Pancreas (tissue), 10 donors: Measurements from ENCODE around the gene CD38. TPM values are rescaled to one million over a fixed set of nuclear protein-coding genes. Genes with fewer than 3 reads are reported as not detected.

Experiments used
- ATAC-seq, 4 donors: fragments of 200-7000 bp; cut with Tn5 transposase; one replicate each; pipeline versions ENCODE4 v1.8.0 to v1.9.1; 2020; ENCODE audit warnings: mild to moderate bottlenecking in 4 of 4, moderate library complexity in 4 of 4
- DNase-seq, 6 donors: peaks; one replicate each; pipeline ENCODE4 v3.0.0-alpha.2; 2020
- FAIRE-seq: peaks from 2 replicates; lab custom pipeline; 2012; peaks lifted over from hg19 to GRCh38; lab: Jason Lieb, UNC
- H3K27ac ChIP-seq, 4 donors: fragments of 200-600 bp; sonication (generic); 1 replicate in 3 of 4; 2 replicates in 1 of 4; pipeline versions ENCODE4 v1.5.0 to v1.8.0; 2020
- H3K27me3 ChIP-seq, 4 donors: fragments of 200-600 bp; one replicate each; pipeline ENCODE4 v1.8.0; 2021
- H3K36me3 ChIP-seq, 3 donors: fragments of 200-600 bp; sonication (generic) in 1 of 3; one replicate each; pipeline versions ENCODE4 v1.5.0 to v1.8.0; 2020 to 2021
- H3K4me1 ChIP-seq, 3 donors: fragments of 200-600 bp; one replicate each; pipeline ENCODE4 v1.8.0; 2021
- H3K4me3 ChIP-seq, 4 donors: fragments of 200-600 bp; sonication (generic) in 2 of 4; one replicate each; pipeline versions ENCODE4 v1.5.0 to v1.8.0; 2020 to 2021
- H3K9me3 ChIP-seq, 4 donors: fragments of 200-600 bp; one replicate each; pipeline ENCODE4 v1.8.0; 2021
- WGBS, 2 donors: extraction: QIAGEN DNeasy Blood & Tissue Kit; methylation state at CpG; one replicate each; pipeline ENCODE4 v1.1.7; 2013; 5-methylcytosine and 5-hydroxymethylcytosine counted together
- intact Hi-C, 3 donors: fragments of 100-400 bp; cut with DNase I; formaldehyde crosslinking; loops; one replicate each; pipeline versions ENCODE4 v1.11.1 to v1.14.2; 2022
- polyA plus RNA-seq, 2 donors: library from polyadenylated mRNA; stranded (reverse); fragments of 200-250 nt; gene quantifications; one replicate each; pipeline ENCODE4 v1.2.3, GENCODE V29; 2013
- total RNA-seq, 6 donors: library from RNA; stranded (reverse); fragmentation: NEBNext Ultra II Directional in 4 of 6; extraction: Animal tissue kit (Norgen Biotek cat#: 25700) in 4 of 6; gene quantifications; one replicate each; pipeline versions ENCODE4 v1.2.1 to v1.2.4, GENCODE V29; 2021 to 2023
- TF ChIP-seq, protein P1 (sequence below), 4 donors: fragments of 200-600 bp; sonication (generic) in 3 of 4; IDR thresholded peaks; one replicate each; pipeline versions ENCODE4 v1.5.0 to v1.8.0; 2021; ENCODE audit warnings: antibody characterized with exemption in 4 of 4
- donor health status: healthy with polysubstance abuse.
- donor health status: DM: no; HTN: no; CAD: no; lungs with moderate emphysema.
- donor health status: DM: no; HTN: no; CAD: no.
- donor health status: control.
- donor health status: control.
- donor health status: Bipolar disorder and iron deficiency.
- donor health status: DM: yes; HTN: yes; CAD: no.
- donor health status: DM: no; HTN: no; CAD: no.
- donor health status: DM: no; HTN: no; CAD: no.
- donor health status: DM: yes; HTN: yes; CAD: no.

CD38 gene
- total and polyA plus RNA-seq, 8 donors, result 0.12 to 1.6 (median 0.44) TPM

DNA sequence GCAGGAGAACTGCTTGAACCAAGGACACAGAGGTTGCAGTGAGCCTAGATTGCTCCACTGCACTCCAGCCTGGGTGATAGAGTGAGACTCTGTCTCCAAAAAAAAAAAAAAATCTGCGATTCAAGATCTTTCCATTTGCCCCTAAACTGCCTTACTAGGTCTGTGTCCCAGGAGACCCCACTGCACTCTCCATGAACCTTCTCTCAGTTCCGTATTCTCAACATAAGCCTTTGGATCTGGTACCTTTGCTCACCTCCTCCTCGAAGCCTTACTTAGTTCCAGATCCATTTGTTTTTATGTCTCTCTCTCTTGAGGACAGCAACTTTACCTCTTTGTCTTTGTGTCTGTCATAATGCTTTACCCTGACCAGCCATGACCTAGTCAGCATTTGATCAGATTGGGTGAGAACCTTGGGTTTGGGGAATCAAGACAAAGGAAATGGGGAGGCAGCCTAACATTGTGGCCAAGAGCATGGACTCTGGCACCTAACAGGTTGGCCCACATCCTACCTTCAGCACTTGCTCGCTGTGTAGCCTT, 41.5 kb upstream of the CD38 start:
- WGBS, 2 donors, result 71 to 72% methylated on average over 4 of the region's 4 CpGs
- Histone ChIP-seq H3K36me3 (no peaks in the 10 kb centered on the region), H3K27me3 (no peaks in the 10 kb centered on the region), H3K4me1 (no peaks in the 10 kb centered on the region), H3K4me3 (no peak overlapping the region), H3K9me3 (no peaks in the 10 kb centered on the region), H3K27ac (no peak overlapping the region)
- intact Hi-C loops, result no loop called here
- DNase-seq (no peak), FAIRE-seq (no peak), ATAC-seq (no peak)
- TF ChIP-seq, protein P1, sequence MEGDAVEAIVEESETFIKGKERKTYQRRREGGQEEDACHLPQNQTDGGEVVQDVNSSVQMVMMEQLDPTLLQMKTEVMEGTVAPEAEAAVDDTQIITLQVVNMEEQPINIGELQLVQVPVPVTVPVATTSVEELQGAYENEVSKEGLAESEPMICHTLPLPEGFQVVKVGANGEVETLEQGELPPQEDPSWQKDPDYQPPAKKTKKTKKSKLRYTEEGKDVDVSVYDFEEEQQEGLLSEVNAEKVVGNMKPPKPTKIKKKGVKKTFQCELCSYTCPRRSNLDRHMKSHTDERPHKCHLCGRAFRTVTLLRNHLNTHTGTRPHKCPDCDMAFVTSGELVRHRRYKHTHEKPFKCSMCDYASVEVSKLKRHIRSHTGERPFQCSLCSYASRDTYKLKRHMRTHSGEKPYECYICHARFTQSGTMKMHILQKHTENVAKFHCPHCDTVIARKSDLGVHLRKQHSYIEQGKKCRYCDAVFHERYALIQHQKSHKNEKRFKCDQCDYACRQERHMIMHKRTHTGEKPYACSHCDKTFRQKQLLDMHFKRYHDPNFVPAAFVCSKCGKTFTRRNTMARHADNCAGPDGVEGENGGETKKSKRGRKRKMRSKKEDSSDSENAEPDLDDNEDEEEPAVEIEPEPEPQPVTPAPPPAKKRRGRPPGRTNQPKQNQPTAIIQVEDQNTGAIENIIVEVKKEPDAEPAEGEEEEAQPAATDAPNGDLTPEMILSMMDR (IDR thresholded peaks at IDR 0.05), result no peak

DNA sequence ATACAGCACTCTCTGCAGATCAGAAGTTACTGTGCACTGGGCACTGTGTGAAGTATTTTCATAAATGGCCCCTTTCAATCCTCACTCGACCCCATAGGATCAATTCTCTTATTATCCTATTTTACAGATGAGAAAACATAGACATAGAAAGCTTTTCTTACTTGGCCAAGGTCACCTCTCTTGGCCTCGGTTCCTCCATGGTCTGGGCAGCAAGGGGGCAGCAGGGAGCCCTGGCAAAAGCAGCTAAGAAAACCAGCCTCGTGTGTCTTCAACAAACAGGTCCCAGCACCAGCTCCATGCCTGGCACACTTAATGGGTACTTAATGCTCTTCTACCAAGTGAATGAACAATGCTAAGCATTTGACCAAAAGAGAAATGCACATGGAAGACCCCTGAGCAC, 40.9 kb upstream of the CD38 start:
- WGBS, 2 donors, result 26 to 37% methylated on average over 3 of the region's 3 CpGs
- Histone ChIP-seq H3K27ac (no peak overlapping the region), H3K9me3 (no peaks in the 10 kb centered on the region), H3K36me3 (no peaks in the 10 kb centered on the region), H3K4me1 (no peaks in the 10 kb centered on the region), H3K27me3 (no peaks in the 10 kb centered on the region), H3K4me3 (no peak overlapping the region)
- intact Hi-C loops, result no loop called here
- ATAC-seq, result no peak
- TF ChIP-seq, protein P1 (IDR thresholded peaks at IDR 0.05), result no peak
- no peak for DNase-seq
- FAIRE-seq, result no peak

DNA sequence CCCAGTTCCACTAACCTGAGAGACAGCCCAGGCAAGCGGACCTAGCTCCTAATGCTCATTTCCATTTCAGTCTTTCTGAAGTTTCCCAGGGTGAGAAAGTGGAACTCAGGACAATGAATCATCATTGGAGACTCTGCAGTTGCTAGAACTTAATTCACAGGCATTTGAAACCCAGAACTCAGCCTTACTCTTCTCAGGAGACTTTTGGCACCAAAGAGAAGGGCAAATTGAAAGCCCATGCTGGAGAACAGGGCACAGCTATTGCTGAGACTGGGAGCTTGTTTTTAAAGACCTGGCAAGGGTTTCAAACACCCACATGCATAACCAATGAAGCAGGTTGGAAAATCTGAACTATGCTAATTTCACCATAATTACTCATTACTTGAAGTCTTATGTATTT, 39.3 kb upstream of the CD38 start:
- intact Hi-C loops, result no loop called here
- Histone ChIP-seq H3K4me3 (no peak overlapping the region), H3K36me3 (no peaks in the 10 kb centered on the region), H3K4me1 (no peaks in the 10 kb centered on the region), H3K9me3 (no peaks in the 10 kb centered on the region), H3K27ac (no peak overlapping the region), H3K27me3 (no peaks in the 10 kb centered on the region)
- TF ChIP-seq, protein P1 (IDR thresholded peaks at IDR 0.05), result no peak
- FAIRE-seq, result no peak
- no peak for ATAC-seq
- no peak for DNase-seq
- 54 to 63% methylated on average over 1 of the region's 1 CpG for whole genome bisulfite sequencing, 2 donors

DNA sequence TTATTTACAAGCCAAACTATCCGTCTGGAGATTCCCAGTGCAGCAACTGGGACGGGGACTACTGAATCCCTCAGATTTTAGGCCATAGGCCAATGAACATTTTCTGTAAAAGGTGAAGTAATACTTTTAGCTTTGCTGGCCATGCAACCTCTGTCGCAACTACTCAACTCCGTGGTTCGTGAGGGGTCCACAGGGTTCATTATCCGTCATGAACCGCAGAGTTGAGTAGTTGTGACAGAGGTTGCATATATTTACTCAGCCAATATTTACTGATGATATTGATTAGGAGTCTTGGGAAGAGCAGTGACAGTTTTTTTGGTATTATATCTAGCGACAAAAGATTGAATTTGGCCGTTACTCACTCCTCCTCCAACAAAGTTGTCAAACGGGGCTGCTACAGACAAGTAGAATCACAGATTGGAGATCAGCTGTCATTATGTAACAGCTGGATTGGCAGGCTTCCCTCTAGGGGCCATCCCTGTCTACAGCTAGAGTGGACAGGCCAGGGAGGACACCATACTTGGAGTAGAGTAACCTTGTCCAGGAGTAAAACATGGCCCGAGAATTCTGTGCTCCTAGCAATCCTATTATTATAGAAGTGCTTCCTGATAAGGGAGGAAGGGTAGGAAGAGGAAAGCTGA, 37.2 kb upstream of the CD38 start:
- DNase-seq (no peak), ATAC-seq (no peak), FAIRE-seq (no peak)
- H3K4me3 ChIP-seq, result no peak overlapping the region
- no peak overlapping the region for H3K27ac ChIP-seq
- H3K4me1 ChIP-seq, result no peaks in the 10 kb centered on the region
- H3K36me3 ChIP-seq, result no peaks in the 10 kb centered on the region
- intact Hi-C loops, result no loop called here
- 43 to 52% methylated on average over 11 of the region's 11 CpGs for WGBS, 2 donors
- no peaks in the 10 kb centered on the region for H3K9me3 ChIP-seq
- TF ChIP-seq, protein P1 (IDR thresholded peaks at IDR 0.05), result no peak
- no peaks in the 10 kb centered on the region for H3K27me3 ChIP-seq

DNA sequence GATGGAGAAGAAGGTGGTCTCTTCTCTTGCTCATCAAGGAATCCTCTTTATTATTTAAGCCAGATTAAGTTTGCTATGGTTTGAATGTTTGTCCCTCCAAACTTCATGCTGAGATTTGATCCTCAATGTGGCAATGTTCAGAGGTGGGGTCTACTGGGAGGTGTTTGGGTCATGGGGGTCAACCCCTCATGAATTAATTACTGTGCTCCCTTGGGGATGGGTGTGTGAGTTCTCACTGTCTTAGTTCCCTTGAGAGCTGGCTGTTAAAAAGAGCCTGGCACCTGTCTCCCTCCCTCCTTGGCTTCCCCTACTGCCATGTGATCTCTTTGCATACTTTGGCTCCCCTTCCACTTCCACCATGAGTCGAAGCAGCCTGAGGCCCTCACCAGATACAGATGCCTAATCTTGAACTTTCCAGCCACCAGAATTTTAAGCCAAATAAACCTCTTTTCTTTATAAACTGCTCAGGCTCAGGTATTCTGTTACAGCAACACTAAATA, 36.0 kb upstream of the CD38 start:
- DNase-seq, result no peak
- Histone ChIP-seq H3K27me3 (no peaks in the 10 kb centered on the region), H3K4me3 (no peak overlapping the region), H3K36me3 (no peaks in the 10 kb centered on the region), H3K4me1 (no peaks in the 10 kb centered on the region), H3K27ac (no peak overlapping the region), H3K9me3 (no peaks in the 10 kb centered on the region)
- 45 to 55% methylated on average over 1 of the region's 1 CpG for WGBS, 2 donors
- no peak for ATAC-seq
- intact Hi-C loops, result no loop called here
- TF ChIP-seq, protein P1 (IDR thresholded peaks at IDR 0.05), result no peak
- FAIRE-seq, result no peak
